GM19324 (cell line): ENCODE results near the gene TMPRSS3.
"Not testable (repeated sequence)": the region's sequence is repeated elsewhere in the genome, so short reads cannot be mapped to it uniquely, and the experiment has no call there.

Experiments
- ATAC-seq: cut with Tn5 transposase; IDR thresholded peaks from one replicate; pipeline ENCODE4 v1.9.1; 2021; ENCODE audit warnings: mild to moderate bottlenecking, moderate library complexity; ENCODE audit not compliant: unreplicated experiment, low FRiP score

The TMPRSS3 gene

DNA sequence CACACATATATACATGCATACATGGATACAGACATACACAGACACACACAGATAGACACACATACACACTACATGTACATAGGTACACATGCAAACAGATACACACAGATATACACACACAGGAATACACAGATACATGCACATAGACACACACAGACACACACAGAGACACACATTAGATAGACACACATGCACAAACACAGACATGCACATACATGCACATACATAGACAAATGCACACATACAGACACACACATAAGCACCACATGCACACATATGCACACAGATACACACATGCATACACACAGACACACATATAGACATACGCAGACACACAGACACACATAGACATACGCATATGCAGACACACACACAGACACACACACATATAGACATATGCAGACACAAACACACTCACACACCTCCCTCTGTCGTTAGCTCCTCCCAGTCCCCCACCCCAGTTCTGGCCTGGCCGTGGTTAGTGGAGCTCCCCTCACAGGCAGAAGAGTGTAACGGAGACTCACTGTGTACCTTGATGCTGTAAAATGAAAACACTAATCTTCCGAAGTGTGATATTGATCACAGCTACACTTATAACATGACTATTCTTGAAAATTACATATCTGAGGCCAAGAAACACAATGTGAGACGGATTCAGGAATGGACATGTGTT is 15.5 kb upstream of the TMPRSS3 start:
- ATAC-seq = no peak

DNA sequence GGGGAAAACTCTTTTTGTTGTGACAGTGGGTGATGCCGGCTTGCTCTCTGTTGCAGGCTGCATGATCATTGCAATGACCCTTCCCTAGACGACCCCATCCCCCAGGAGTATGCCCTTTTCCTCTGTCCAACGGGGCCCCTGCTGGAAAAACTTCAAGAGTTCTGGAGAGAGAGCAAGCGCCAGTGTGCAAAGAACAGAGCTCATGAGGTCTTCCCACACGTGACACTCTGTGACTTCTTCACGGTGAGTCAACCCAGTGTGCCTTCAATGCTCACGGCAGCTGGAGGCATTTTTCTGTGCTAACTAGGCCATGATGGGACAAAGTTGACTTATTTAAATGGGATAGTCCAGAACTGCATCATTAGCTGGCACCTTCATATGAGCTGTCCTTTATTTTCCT is 13.5 kb upstream of the TMPRSS3 start:
- ATAC-seq = no peak

DNA sequence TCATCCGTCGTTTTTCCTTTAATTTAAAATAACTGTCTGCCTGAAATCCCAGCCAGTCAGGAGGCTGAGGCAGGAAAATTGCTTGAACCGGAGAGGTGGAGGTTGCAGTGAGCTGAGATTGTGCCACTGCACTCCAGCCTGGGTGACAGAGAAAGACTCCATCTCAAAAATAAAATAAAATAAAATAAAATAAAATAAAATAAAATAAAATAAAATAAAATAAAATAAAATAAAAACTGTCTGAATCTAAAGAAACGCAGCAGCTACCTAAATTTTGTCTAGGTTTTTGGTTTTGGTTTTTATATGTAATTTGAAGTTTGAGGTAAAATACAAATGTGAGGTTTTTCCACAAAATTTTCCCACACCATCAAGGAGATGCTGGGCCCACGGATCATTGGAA is 12.9 kb upstream of the TMPRSS3 start:
- ATAC-seq = not testable (repeated sequence)

DNA sequence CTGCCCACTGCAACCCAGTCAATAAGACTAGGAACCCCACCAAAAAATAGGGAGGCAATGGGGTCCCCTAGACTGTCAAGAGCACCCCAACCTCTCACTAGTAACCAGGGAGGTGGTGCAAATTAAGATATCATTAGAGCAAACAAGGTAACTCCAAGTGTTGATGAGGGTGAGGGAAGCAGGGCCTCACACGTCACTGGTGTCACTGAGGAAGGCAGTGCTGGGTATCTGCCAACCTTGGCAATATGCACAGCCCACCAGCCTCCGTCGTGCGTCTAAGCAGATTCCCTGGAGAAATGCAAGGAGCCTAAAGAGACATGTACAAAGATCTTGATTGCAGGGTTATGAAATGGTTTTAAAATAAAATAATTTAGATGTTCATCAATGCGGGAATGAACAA is 11.6 kb upstream of the TMPRSS3 start:
- ATAC-seq = no peak

DNA sequence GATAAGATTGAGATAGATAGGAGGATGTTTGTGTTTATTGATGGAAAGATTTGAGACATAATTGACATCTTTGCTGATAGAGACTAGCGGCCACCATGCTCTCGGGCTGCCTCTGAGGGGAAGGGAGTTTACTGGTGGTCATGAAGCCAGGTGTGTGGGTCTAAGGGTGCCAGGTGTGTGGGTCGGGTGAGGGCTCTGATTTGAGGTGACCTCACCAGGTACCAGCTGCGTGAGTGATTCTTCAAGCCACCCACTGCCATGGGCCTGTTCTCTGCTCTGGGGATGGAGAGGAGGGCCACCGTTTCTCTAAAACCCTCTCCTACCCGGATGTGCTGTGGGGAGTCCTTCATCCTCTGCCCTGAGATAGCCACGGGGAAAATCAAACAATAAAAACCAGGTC is 11.0 kb upstream of the TMPRSS3 start:
- no peak for ATAC-seq

DNA sequence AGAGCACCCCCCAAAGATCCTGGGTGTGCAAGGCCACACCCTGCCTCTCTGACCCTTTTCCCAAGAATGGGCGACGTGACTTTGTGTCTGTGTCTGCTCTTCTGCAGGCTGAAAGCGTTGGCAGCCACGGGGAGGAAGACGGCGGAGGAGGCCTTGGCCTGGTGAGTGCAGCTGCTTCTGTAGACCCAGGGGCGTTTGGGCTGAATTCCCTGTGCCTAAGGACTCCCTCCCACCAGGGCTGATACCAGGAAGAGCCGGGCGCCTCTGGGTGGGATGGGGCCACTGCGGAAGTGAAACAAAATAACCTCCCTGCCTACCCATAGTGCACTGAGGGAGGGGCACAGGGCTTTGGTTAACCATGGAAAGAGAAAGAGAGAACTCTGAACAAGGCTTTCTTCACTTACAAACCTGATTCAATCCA is 10.4 kb upstream of the TMPRSS3 start:
- no peak for ATAC-seq

DNA sequence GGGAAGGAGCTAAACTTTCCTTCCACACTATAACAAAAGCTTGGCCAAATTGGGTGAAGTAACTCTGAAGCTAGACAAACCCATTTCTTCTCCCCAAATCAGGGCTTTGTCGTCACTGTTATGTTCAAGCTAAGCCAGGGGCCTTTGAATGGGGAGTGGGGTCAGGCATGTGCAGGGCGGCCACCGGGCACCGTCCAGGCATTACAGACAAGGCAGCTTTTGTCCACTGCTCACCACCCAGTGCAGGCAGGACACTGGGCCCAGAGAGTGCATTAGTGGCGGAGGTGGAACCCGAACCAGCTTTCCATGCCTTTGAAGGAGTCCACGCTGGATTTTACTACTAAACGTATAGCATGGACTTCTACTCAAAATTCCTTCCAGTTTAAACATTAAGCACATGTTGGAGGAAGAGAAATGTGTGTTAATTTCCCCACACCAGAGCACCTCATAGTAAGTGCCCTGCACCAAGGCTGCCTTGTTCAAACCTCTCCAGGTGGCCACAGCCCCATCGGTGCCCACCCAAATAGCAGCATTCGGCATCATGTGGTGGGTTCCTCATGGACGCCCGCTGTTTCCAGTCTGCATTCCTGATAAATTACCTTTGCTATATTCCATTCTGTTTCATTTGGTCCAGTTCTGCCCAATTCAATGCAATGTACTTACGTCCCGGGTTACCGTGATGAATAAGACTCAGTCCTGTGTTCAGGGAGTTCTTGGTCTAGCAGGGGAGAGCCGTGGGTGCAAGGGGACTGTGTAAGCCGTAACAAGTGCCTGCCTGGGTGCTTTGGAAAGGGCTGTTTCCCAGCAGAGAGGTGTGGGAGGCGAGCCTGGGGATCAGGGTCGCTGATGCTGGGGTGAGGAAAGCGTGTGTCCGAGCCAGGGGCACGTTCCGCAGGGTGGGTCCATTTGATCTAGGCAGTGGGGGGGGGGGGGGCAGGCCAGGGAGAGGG is 9.5 kb upstream of the TMPRSS3 start:
- no peak for ATAC-seq

DNA sequence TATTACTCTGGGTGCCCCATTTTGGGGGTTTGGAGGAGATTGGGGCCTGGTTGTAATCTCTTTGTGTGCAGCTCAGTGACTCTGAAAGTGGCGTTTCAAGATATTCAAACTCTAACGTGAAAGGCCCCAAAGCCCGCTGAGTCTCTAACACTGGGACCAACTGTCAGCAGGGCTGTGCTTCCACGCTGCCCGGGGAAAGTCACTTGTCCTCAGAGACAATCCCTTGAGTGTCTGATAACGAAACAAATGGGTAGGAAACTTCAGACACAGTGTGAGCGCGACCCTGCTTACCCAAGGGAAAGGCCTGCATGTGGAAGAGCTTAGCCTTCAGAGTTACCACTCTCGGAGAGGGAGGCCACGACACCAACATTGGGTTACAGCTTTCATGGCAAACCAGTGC is 8.7 kb upstream of the TMPRSS3 start:
- ATAC-seq = no peak

DNA sequence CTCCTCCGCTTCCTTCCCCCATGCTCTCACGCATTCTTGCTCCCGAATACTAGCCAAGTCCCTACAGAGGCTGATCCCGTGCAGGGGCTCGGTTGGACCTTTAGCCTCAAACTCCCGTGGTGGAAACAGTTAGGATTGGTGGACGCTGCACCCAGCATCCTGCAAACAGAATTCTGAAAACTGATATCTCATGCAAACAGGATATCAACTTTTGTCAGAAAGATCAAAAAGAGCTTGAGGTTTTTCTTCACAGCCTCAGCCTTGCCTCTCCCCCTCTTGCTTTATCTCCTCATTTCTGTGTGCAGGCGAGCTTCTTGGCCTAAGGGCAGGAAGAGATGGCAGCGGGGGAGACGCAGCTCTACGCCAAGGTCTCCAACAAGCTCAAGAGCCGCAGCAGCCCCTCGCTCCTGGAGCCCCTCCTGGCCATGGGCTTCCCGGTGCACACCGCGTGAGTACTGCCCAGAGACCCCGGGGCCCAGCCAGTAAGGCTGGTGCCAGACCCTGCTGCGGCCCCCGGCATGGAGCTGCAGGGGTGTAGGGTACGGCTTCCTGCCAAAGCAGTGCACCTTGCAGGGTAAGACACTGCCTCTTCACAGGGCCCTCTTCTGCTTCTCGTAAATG is 7.9 kb upstream of the TMPRSS3 start, which contains the start of gene UBASH3A:
UBASH3A (plus strand) TSS at position 292 of the 621 bp plus-strand sequence; CDS start at position 336, 44 bp downstream.
- ATAC-seq = no peak

DNA sequence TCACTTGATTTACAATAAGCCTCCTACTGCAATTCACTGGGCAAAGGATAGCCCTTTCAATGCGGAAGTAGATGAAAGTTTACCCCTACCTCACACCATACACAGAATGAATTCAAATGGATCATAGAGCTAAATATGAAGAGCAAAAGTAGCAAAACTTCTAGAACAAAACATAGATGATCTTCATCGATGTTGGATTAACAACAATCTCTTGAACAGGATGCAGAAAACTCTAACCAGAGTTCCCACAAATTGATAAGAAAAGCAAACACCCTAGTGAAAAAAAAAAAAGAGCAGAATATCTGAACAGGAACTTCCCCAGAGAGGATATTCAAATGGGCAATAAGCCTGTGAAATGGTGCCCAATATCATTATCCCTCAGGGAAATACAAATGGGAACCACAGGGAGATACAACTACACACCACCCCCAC is 6.0 kb upstream of the TMPRSS3 start:
- ATAC-seq = no peak

DNA sequence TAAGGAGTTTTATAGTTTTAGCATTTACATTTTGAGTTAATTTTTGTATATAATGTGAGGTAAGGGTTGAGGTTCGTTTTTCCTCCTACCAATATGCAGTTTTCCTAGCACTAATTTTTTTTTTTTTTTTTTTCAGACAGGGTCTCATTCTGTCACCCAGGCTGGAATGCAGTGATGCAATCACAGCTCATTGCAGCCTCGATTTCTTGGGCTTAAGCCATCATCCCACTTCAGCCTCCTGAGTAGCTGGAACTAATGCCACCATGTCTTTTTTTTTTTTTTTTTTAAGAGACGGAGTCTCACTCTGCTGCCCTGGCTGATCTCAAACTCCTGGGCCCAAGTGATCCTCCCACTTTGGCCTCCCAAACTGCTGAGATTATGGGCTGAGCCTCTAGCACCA is 5.3 kb upstream of the TMPRSS3 start:
- ATAC-seq = no peak

DNA sequence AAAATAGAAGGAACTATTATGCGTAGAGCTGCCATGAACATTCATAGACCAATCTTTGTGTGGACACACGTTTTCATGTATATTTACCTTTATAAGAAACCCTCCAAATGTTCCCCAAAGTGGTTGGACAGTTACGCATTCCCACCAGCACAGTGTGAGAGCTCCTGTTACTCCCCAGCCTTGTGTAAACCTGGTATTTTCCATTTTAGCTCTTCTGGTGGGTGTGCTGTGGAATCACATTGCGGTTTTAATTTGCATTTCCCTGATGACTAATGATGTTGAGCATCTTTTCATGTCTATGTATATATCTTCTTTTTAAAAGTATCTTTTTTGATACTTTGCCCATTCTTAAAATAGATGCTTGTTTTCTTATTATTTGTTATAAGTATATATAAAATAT is 4.7 kb upstream of the TMPRSS3 start:
- no peak for ATAC-seq

DNA sequence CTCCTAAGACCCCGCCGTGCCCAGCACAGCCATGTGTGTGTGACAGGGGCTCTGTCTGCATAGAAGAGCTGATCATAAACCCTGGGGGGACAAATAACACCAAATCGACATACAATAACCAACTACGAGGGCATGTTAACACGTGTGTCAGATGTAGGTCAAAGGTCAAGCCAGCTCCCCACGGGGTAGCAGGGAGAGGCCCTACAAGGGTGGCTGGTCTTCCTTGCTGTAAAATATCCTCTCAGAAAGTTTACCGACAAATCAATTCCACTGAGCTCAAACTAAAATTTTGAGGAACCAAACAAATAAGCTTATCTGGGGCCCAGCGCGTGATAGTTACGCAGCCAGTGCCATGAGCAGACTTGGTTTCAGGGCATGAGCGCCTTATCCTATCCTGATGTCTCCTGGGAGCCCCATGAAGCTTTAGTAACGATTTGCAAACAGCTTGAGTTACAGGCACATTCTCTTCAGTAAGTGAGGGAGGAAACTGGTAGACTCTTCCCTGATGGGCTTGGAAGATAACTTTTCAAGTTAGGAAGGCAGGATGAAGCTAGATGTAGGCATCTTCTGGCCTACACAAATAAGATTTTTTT is 2.7 kb upstream of the TMPRSS3 start:
- no peak for ATAC-seq

DNA sequence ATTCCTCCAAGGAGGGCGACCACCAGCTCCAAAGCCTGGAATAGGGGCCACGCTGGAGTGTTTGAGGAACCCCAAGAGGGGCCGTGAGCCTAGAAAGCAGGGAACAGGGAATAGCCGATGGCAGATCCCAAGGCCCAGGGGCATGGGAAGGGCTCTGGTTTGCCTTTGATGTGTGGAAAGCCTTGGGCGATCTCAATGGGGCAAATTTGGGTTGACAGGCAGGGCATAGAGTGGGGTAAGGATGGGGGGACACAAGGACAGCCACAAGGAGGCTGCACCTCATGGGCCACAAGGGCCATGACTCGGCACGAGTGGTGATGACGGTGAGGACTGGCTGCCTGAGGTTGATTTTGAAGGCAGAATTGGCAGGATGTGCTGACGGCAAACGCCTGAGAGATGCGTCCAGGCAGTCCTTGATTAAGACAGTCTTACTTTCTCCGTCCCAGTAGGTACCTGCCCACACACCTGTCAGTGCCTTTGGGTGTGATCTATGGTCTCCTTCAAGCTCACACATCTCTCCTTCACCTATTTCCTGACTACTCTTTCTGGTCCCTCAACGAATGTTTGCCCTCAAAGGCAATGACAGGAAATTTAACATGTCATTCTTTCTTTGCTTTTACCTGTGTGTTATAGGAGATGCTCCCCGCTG is 2.0 kb upstream of the TMPRSS3 start:
- ATAC-seq = no peak

DNA sequence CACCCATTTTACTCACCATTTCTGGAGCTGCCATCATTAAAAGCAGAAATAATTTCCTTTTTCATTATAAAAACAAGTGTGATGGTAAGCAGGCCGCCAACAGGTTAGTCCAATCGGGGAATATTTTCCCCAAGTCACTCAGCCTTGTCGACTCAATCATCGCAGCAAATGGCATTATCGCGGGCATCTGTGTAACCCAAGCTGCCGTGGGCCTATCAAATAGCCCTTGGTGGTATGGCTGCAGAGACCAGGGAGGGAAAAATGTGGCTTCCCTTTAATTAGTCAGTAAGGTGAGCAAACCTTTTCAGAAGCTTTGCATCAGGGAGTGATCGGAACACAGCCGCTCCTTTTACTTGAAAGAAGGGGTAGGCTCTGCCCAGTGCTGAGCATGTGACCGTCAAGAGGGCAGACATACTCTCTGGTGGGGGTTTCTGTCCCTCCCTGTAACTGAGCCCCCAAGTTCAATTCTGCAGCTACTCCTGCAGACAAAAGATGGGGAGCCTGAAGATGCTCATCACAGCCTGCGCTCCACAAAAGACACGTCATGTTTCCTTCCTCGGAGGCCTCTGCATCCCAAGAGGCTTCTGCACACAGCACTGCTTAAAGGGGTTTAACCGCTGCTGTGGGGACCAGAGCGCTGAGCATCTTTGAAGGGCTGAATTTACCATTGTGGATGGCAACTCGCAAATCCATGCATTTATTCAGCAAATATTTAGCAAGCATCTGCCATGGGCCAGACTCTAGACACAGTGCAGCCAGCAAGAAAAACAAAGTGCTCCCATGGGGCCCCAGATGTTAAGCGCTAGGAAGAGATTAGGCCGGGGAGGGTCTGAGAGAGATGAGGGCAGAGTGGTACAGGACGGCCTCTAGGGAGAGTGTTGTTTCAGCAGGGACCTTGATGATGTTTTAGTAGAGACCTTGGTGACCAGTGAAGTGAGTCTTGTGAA is 1.2 kb upstream of the TMPRSS3 start:
- no peak for ATAC-seq

DNA sequence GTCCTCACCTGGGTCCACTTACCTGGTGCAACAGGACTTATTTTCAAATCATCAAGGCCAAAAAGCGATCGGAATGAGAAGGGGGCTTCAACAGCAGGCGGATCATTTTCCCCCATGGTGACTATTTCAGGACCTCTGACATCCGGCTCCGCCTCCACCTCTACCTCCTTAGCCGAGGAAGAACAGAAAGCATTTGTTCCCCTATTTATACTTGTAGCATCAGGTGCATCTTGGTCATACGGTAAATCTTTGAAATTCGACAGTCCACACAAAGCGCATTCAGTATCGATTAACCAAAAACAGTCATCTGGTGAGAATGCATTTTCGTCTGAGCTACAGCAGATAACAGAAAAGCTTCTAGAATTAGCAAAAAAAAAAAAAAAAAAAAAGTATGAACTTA is 550 bp downstream of the TMPRSS3 start:
- no peak for ATAC-seq

DNA sequence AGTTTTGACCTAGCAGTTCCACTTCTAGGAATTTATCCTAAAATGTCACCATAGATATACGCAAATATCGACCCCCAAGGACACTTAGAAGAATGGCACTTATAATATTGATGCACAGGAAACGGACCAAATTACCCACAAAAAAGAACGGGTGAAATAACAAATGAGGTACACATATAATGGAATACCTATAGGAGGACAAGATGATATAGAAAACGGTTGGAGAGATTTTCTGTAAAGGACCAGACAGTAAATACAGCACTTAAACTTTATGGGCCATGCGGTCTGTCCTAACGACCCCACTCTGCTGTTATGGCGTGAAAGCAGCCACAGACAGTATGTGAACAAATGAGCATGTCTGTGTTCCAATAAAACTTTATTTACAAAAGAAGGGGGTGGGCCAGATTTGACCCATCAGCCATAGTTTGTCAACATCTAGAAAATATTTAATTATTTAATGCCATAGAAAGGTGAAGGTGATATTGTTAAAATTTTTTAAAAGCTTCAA is 2.4 kb downstream of the TMPRSS3 start:
- no peak for ATAC-seq

DNA sequence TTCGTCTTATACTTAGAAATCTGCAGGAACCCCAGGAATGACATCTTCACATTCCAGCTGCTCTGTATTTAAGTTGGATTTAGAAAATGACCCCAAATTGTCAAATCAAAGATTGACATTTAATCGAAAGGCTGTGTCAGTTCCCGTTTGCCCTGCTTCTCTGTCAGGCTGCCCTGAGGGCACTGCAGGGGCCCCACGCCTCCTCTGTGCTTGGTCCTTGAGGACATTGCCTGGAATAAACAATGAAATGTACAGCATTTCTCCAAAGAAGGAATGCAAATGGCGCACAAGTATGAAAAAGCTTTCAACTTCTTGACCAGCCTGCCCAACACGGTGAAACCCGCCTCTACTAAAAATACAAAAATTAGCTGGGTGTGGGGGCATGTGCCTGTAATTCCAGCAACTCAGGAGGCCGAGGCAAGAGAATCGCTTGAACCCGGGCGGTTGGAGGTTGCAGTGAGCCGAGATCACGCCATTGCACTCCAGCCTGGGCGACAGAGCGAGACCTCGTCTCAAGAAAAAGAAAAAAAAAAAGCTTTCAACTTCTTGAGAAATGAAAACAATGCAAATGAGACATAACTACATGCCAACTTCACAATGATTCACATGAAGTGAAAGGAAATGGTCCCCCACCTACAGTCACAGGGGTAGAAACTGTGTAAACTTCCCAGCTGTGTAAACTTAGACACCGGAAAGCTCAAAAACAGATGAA is 3.0 kb downstream of the TMPRSS3 start:
- no peak for ATAC-seq
